NT2/D1 (cell line): ENCODE data around the gene LCN1.

Experiments
- DNase-seq: peaks from one replicate; pipeline ENCODE4 v3.0.0-alpha.2; 2011; ENCODE audit warnings: low read depth, low spot score
- H3K27me3 ChIP-seq: 2 replicates; pipeline ENCODE4 v1.6.0; 2011; ENCODE audit warnings: mild to moderate bottlenecking; ENCODE audit not compliant: insufficient read length, insufficient read depth
- H3K36me3 ChIP-seq: 2 replicates; pipeline ENCODE4 v1.6.1; 2011; ENCODE audit warnings: mild to moderate bottlenecking, low read length, mixed read lengths; ENCODE audit not compliant: insufficient read depth, insufficient read length
- H3K4me1 ChIP-seq: 2 replicates; pipeline ENCODE4 v1.5.1; 2011; ENCODE audit not compliant: insufficient read depth, insufficient read length
- H3K4me3 ChIP-seq: 2 replicates; pipeline ENCODE4 v1.5.1; 2011; ENCODE audit warnings: low read depth; ENCODE audit not compliant: insufficient read length
- H3K9ac ChIP-seq: 2 replicates; pipeline ENCODE4 v1.6.0; 2011; ENCODE audit warnings: low read depth; ENCODE audit not compliant: insufficient read length
- H3K9me3 ChIP-seq: 2 replicates; pipeline ENCODE4 v1.5.1; 2011; ENCODE audit warnings: mild to moderate bottlenecking, low read length; ENCODE audit not compliant: insufficient read depth
- SUZ12 ChIP-seq: IDR thresholded peaks from 2 replicates; pipeline ENCODE4 v1.6.1; 2011; ENCODE audit not compliant: insufficient read length, insufficient read depth; ENCODE audit errors: extremely low read depth
- YY1 ChIP-seq: IDR thresholded peaks from 2 replicates; pipeline ENCODE4 v1.6.1; 2011; ENCODE audit not compliant: insufficient read length, insufficient read depth
- ZNF274 ChIP-seq: IDR thresholded peaks from 2 replicates; pipeline ENCODE4 v1.6.1; 2011; ENCODE audit warnings: mild to moderate bottlenecking, low read depth, low read length

The LCN1 gene

DNA sequence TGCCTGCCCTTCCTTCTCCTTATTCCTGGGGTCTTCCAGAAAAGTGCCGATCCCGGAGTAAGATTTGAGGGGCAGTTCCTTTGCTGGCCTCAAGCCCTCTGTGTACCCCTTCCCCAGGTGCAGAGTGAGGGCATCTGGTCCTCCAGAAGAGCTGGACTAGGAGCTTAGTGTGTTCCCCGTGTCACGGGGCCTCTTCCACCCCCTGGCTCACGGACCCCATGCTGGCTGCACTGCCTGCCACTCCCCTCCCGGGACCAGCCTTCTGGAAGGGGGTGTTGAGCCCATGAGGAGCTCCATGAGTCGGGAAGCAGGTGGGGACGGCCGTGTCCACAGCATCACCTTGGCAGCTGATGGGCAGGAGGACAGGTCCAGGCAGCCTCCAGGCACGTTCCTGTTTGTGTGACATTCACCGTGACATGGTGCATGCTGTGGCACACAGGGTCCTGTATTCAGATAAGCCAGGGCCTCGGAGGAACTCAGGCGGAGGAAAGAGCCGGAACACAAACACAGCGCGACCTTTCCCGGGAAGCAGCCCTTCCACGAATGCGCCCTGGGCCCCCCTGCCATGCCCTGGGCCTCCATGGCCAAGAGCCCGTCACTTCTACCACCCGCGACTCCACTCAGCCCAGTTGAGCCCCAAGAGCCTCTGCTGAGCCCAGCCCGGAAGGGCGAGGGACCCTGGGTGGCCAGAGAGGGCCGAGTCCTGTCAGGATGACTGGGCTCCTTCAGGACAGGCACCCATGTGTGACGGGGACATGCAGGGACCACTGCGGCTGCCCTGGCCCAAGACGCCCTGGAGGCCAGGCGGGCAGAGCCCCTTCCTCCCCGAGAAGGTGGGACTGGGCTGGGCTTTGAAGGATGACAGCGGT lies 5.9 kb upstream of the LCN1 start:
- H3K9ac ChIP-seq: no peak overlapping the region
- no peak for DNase-seq
- no peaks in the 10 kb centered on the region for H3K36me3 ChIP-seq
- H3K9me3 ChIP-seq: no peaks in the 10 kb centered on the region
- H3K4me3 ChIP-seq: no peak overlapping the region
- no peaks in the 10 kb centered on the region for H3K4me1 ChIP-seq
- no peak for TF ChIP-seq YY1
- no peak for TF ChIP-seq ZNF274
- no peak for TF ChIP-seq SUZ12
- H3K27me3 ChIP-seq: no peaks in the 10 kb centered on the region

DNA sequence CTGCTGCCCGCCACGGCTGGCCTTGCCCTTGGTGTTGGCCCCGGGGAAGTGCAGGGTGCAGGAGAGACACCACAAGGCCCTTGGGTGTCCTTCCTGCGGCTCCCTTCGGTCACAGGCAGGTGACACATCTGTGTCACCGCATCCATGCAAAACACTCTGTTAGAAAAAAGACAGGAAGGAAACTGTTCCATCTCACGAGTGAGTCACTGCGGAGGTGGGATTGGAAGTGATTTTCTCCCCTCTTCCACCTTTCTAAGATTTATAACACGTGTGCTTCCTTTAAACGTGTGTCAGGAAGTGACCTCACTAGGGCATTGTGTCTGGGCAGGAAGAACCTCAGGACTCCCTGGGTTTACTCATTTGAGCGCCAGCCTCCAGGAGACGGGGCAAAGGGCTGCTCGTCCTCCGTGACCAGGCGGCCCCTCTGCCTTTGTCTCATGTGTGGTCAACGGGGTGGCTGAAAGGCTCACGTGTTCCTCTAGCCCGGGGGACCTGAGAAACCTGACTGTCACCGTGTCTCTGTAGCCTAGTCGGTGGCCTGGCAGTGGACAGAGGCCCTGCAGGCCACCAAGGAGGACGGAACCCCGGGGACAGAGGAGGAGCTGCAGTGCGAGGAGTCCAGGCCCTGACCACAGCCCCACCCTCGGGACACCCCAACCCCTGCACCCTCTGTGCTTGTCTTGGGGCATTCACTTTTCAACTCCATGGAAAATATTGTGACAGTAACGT lies 4.9 kb upstream of the LCN1 start:
- no peaks in the 10 kb centered on the region for H3K9me3 ChIP-seq
- no peaks in the 10 kb centered on the region for H3K36me3 ChIP-seq
- no peak overlapping the region for H3K4me3 ChIP-seq
- no peaks in the 10 kb centered on the region for H3K4me1 ChIP-seq
- DNase-seq: no peak
- no peaks in the 10 kb centered on the region for H3K27me3 ChIP-seq
- TF ChIP-seq SUZ12: no peak
- TF ChIP-seq ZNF274: no peak
- no peak for TF ChIP-seq YY1
- no peak overlapping the region for H3K9ac ChIP-seq

DNA sequence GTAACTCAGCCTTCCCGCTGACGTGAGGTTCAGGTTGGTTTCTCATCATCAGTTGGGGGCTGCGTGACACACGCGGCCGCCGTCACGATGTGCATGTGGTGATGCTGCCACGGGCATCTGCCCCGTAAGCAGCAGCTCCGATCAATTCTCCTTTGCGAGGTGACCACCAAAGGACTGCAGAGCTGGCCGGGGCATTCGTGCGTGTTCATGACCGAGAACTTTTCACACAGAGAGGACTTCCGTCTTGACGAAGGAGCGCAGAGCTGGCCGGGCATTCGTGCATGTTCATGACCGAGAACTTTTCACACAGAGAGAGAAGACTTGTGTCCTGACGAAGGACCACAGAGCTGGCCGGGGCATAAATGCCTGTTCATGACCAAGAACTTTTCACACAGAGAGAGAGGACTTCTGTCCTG lies 3.8 kb upstream of the LCN1 start:
- no peak for TF ChIP-seq ZNF274
- TF ChIP-seq YY1: no peak
- no peak for TF ChIP-seq SUZ12
- Histone ChIP-seq H3K9me3 (no peaks in the 10 kb centered on the region), H3K4me1 (peaks cover 2% of the 10 kb centered on the region), H3K9ac (no peak overlapping the region), H3K36me3 (no peaks in the 10 kb centered on the region), H3K27me3 (no peaks in the 10 kb centered on the region), H3K4me3 (no peak overlapping the region)
- DNase-seq: no peak

DNA sequence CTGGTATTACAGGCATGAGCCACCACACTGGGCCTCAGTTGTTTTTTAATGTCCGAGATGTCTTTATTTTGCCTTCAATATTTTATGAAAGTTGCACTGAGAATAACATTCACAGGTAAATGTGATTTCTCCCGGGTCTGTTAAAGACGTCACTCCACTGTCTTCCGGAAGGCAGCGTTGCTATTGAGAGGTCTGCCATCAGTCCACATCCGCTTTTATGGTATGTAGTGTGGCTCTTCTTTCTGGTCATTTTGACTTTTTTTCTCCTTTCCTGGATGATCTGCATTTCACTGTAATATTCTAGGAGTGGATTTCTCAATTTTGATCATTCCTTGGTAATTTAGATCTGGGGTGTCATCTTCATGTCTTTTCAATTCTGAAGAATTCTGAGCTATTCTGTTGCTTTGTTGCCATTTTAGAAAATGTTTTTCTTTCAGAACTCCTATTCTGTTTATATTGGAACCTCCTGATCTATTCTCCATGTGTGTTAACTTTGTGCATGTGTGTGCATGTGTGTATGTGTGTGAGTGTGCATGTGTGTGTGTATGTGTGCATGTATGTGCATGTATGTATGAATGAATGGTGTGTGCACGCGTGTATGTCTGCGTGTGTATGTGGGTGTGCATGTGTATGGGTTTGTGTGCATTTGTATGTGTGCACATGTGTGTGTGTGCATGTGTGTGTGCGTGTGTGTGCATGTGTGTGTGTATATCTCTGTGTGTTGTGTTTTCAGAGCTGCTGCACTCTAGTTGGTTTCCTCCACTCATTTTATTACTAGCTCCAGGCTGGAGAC lies 1.9 kb upstream of the LCN1 start:
- Histone ChIP-seq H3K9ac (no peak overlapping the region), H3K9me3 (no peaks in the 10 kb centered on the region), H3K27me3 (no peaks in the 10 kb centered on the region), H3K4me1 (peaks cover 14% of the 10 kb centered on the region), H3K4me3 (no peak overlapping the region), H3K36me3 (no peaks in the 10 kb centered on the region)
- DNase-seq: no peak
- TF ChIP-seq YY1: no peak
- TF ChIP-seq SUZ12: no peak
- TF ChIP-seq ZNF274: no peak

DNA sequence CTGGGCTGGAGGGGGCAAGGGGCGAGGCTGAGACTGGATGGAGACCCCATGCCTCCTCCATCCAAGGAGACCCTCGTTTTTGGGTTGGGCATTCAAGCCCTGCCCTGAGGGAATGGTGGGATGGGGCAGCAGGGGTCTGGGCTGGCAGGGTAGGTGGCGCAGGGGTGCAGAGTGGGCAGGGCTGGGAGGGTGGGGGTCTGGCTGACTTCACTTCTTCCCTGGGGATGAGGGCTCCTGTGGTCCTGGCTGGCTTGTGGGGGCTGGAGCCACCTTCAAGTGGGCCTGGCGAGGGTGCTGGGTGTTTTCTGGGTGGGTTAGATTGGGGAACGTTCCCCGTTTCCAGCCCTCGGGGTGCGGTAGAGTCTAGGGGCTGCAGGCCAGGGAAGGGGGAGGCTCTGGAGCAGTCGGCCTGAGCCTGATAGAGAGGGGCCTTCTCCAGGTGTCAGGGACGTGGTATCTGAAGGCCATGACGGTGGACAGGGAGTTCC lies 412 bp downstream of the LCN1 start:
- TF ChIP-seq ZNF274: no peak
- no peak for TF ChIP-seq SUZ12
- TF ChIP-seq YY1: no peak
- H3K27me3 ChIP-seq: no peaks in the 10 kb centered on the region
- H3K36me3 ChIP-seq: no peaks in the 10 kb centered on the region
- H3K4me3 ChIP-seq: no peak overlapping the region
- peaks cover 18% of the 10 kb centered on the region for H3K4me1 ChIP-seq
- no peaks in the 10 kb centered on the region for H3K9me3 ChIP-seq
- no peak overlapping the region for H3K9ac ChIP-seq
- DNase-seq: no peak

DNA sequence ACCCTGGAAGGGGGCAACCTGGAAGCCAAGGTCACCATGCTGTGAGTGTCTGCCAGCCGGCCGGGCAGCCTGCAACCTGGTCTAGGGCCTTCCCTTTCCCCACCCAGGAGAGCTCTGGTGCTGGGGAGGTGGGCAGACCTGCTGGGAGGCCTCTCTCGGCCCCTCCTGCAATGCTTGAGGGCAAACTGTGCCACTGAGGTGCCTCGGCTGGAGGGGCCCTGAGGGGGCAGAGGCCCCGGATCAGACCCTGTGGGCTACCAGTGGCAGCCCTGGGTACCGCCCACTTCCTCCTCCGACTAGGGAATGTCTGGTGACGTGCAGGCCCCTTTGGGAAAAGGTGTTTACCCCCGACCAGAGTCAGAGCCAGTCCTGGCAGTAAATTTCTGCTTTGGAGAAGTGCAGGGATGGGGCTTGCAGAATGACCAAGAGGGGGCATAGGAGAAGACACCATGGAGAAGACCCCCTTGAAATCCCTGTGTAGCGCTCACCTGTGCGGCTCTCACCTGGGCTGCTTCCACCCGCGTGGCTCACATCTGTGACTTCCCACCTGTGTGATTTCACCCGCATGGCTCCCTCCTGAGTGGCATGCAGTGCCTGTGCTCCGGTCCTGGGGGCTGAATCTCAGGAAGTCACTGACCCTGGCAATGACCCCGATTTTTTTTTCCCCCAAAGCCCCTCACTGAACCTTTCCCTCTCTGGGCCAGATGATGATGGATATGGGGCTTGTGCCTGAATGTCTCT lies 1.1 kb downstream of the LCN1 start:
- no peaks in the 10 kb centered on the region for H3K9me3 ChIP-seq
- H3K4me1 ChIP-seq: peaks cover 25% of the 10 kb centered on the region
- no peak for TF ChIP-seq SUZ12
- no peak for TF ChIP-seq ZNF274
- TF ChIP-seq YY1: no peak
- no peak for DNase-seq
- H3K9ac ChIP-seq: no peak overlapping the region
- H3K4me3 ChIP-seq: no peak overlapping the region
- no peaks in the 10 kb centered on the region for H3K27me3 ChIP-seq
- no peaks in the 10 kb centered on the region for H3K36me3 ChIP-seq
